Astrocyte (in vitro differentiated cells and primary cell): Measurements from ENCODE around the gene AP3S1. TPM values are rescaled to one million over a fixed set of nuclear protein-coding genes. Genes with fewer than 3 reads are reported as not detected.
A peak's percentile ranks its signal among the peaks of the same experiment; 100 is the strongest.

Source experiments
- DNase-seq: peaks from one replicate; pipeline ENCODE4 v3.0.0-alpha.2; 2010; ENCODE audit warnings: low read depth
- FAIRE-seq: peaks from 2 replicates; lab custom pipeline; 2011; peaks lifted over from hg19 to GRCh38; lab: Jason Lieb, UNC
- H2AFZ ChIP-seq: 2 replicates; pipeline ENCODE4 v1.6.0; 2012; ENCODE audit warnings: low read depth, low read length, inconsistent platforms
- H3K27ac ChIP-seq: 2 replicates; pipeline ENCODE4 v1.5.1; 2011; ENCODE audit warnings: low read depth, low read length, inconsistent platforms
- H3K27me3 ChIP-seq: 2 replicates; pipeline ENCODE4 v1.6.0; 2011; ENCODE audit warnings: low read length, inconsistent platforms; ENCODE audit not compliant: insufficient read depth
- H3K36me3 ChIP-seq: 2 replicates; pipeline ENCODE4 v1.5.1; 2011; ENCODE audit warnings: low read length, inconsistent platforms; ENCODE audit not compliant: insufficient read depth
- H3K4me1 ChIP-seq: 2 replicates; pipeline ENCODE4 v1.5.1; 2011; ENCODE audit warnings: low read length, inconsistent platforms; ENCODE audit not compliant: insufficient read depth
- H3K4me2 ChIP-seq: 2 replicates; pipeline ENCODE4 v1.6.0; 2012; ENCODE audit warnings: low read length, inconsistent platforms
- H3K4me3 ChIP-seq: 2 replicates; pipeline ENCODE4 v1.5.1; 2011; ENCODE audit warnings: low read depth, mild to moderate bottlenecking, low read length, inconsistent platforms; ENCODE audit not compliant: insufficient read depth
- H3K79me2 ChIP-seq: 2 replicates; pipeline ENCODE4 v1.6.0; 2012; ENCODE audit warnings: mild to moderate bottlenecking, low read length, inconsistent platforms; ENCODE audit not compliant: insufficient read depth
- H3K9ac ChIP-seq: 2 replicates; pipeline ENCODE4 v1.6.0; 2012; ENCODE audit warnings: mild to moderate bottlenecking, low read length, inconsistent platforms
- H3K9me3 ChIP-seq: 2 replicates; pipeline ENCODE4 v1.5.1; 2012; ENCODE audit warnings: low read depth, mild to moderate bottlenecking, low read length, inconsistent platforms; ENCODE audit not compliant: insufficient read depth
- H4K20me1 ChIP-seq: 2 replicates; pipeline ENCODE4 v1.6.0; 2012; ENCODE audit warnings: low read length, inconsistent platforms; ENCODE audit not compliant: insufficient read depth
- H3K27ac Mint-ChIP-seq: one replicate; pipeline ENCODE4 v1.8.0; 2021; ENCODE audit warnings: mild to moderate bottlenecking, mixed read lengths; ENCODE audit not compliant: unreplicated experiment
- H3K27me3 Mint-ChIP-seq: one replicate; pipeline ENCODE4 v1.8.0; 2021; ENCODE audit warnings: low read depth, mixed read lengths; ENCODE audit not compliant: unreplicated experiment
- H3K36me3 Mint-ChIP-seq: one replicate; pipeline ENCODE4 v1.8.0; 2021; ENCODE audit warnings: low read depth, mixed read lengths; ENCODE audit not compliant: unreplicated experiment
- H3K4me1 Mint-ChIP-seq: one replicate; pipeline ENCODE4 v1.8.0; 2021; ENCODE audit warnings: low read depth, mixed read lengths; ENCODE audit not compliant: unreplicated experiment
- H3K4me3 Mint-ChIP-seq: one replicate; pipeline ENCODE4 v1.8.0; 2021; ENCODE audit warnings: mild to moderate bottlenecking, moderate library complexity, mixed read lengths; ENCODE audit not compliant: unreplicated experiment
- H3K9me3 Mint-ChIP-seq: one replicate; pipeline ENCODE4 v1.8.0; 2021; ENCODE audit warnings: mild to moderate bottlenecking, mixed read lengths; ENCODE audit not compliant: unreplicated experiment
- EZH2 ChIP-seq: IDR thresholded peaks from 2 replicates; pipeline ENCODE4 v1.6.1; 2012; ENCODE audit warnings: mild to moderate bottlenecking, low read length, inconsistent platforms; ENCODE audit not compliant: insufficient read depth
- total RNA-seq: library from RNA; stranded (reverse); gene quantifications from 2 replicates; pipeline ENCODE4 v1.2.1, GENCODE V29; 2021
- TF ChIP-seq, protein P1 (sequence below): IDR thresholded peaks from 2 replicates; pipeline ENCODE4 v1.5.1; 2011; ENCODE audit warnings: low read depth, mild to moderate bottlenecking, inconsistent platforms, low read length, moderate library complexity; ENCODE audit not compliant: insufficient read depth

The AP3S1 gene
- total RNA-seq, 1 donor from 2014 or later: 108 TPM

DNA sequence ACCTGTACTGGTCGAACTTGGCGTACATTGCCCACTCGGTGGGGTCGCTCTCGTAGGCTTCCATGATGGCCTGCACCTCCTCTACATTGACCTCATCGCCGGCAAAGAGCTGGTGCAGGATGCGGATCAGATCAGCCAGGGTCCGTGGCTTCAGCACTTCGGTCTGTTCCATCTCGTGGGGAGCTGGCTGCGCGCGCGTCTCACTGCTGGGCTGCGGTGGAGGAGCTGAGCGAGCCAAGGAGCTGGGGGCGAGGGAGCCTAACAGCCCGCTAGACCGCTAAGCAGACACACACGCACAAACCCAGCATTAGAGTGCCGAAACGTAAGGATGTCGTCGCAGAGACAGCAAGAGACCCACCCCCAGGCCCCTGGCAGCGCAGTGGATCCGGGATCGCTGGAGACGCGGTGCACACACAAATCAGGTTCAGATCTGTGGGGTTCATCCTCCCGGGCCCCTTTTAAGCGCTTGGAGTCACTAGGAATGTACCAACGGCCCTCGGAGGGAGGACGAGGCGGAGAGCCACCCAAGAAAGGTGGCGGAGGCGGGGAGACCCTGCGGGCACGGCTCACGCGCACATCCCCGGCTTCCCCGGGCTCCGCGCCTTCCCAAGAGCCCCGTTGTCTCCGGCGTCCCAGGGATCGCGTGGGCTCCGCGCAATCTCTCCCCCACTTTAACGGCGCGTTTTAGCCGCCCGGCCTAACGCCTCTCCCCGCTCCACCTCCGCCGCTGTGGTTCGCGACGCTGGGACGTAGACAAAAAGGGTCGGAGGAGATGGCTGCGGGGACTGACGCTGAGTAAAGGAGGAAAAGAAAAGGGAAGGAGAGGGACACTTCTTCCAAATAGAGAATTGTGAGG, 25.3 kb upstream of the AP3S1 start, which contains the start of gene CDO1:
CDO1 (minus strand) TSS at position 434 of the 856 bp plus-strand sequence; CDS start at position 172, 262 bp downstream.
- Histone ChIP-seq H4K20me1 (no peaks in the 10 kb centered on the region), H3K4me2 (peak within 1 kb of the TSS; percentile 98), H3K36me3 (no peaks in the 10 kb centered on the region), H3K27ac (peak within 1 kb of the TSS; percentile 55), H3K27me3 (peaks cover 17% of the 10 kb centered on the region), H3K4me1 (peaks cover 10% of the 10 kb centered on the region), H2AFZ (peak within 1 kb of the TSS; percentile 95), H3K4me3 (peak within 1 kb of the TSS; percentile 83), H3K9ac (peak within 1 kb of the TSS; percentile 79), H3K9me3 (no peaks in the 10 kb centered on the region), H3K79me2 (no peaks in the 10 kb centered on the region)
- no peaks in the 10 kb centered on the region for H3K36me3 Mint-ChIP-seq
- peak within 1 kb of the TSS; percentile 84 for H3K27ac Mint-ChIP-seq
- no peaks in the 10 kb centered on the region for H3K9me3 Mint-ChIP-seq
- peak within 1 kb of the TSS; percentile 91 for H3K4me3 Mint-ChIP-seq
- H3K27me3 Mint-ChIP-seq: peaks cover 15% of the 10 kb centered on the region
- H3K4me1 Mint-ChIP-seq: no peaks in the 10 kb centered on the region
- peak; percentile 71 for DNase-seq
- FAIRE-seq: no peak
- TF ChIP-seq, protein P1, sequence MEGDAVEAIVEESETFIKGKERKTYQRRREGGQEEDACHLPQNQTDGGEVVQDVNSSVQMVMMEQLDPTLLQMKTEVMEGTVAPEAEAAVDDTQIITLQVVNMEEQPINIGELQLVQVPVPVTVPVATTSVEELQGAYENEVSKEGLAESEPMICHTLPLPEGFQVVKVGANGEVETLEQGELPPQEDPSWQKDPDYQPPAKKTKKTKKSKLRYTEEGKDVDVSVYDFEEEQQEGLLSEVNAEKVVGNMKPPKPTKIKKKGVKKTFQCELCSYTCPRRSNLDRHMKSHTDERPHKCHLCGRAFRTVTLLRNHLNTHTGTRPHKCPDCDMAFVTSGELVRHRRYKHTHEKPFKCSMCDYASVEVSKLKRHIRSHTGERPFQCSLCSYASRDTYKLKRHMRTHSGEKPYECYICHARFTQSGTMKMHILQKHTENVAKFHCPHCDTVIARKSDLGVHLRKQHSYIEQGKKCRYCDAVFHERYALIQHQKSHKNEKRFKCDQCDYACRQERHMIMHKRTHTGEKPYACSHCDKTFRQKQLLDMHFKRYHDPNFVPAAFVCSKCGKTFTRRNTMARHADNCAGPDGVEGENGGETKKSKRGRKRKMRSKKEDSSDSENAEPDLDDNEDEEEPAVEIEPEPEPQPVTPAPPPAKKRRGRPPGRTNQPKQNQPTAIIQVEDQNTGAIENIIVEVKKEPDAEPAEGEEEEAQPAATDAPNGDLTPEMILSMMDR: no peak
- peak; percentile 41 for TF ChIP-seq EZH2

DNA sequence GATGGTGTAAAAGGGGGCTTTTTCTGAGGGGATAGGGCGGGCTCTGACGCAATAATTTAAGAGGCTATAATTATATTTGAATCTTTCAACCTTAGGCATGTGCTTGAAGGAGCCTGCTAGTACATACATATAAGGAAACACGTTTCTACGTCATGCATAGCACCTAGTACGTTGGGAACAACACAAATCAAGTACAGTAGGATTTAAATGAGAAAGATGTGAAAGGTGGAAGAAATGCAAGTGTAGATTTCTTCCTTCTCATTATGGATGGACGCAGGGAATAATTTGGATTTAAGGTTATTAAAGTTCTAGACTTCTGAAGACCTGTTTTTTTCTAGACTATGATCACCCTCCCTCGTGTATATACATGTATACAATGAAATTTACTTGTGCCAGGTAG, 24.3 kb upstream of the AP3S1 start:
- H3K27me3 ChIP-seq: peaks cover 17% of the 10 kb centered on the region
- no peaks in the 10 kb centered on the region for H3K36me3 ChIP-seq
- TF ChIP-seq EZH2: no peak
- TF ChIP-seq, protein P1: no peak
- no peak overlapping the region for H3K4me3 ChIP-seq
- Mint-ChIP-seq H3K9me3 (no peaks in the 10 kb centered on the region), H3K4me1 (no peaks in the 10 kb centered on the region), H3K27ac (no peak overlapping the region), H3K4me3 (peak overlapping the region; percentile 21), H3K36me3 (no peaks in the 10 kb centered on the region), H3K27me3 (peaks cover 15% of the 10 kb centered on the region)
- no peak overlapping the region for H3K27ac ChIP-seq
- no peak for DNase-seq
- no peak overlapping the region for H3K4me2 ChIP-seq
- H4K20me1 ChIP-seq: no peaks in the 10 kb centered on the region
- no peak overlapping the region for H2AFZ ChIP-seq
- H3K79me2 ChIP-seq: no peaks in the 10 kb centered on the region
- H3K9ac ChIP-seq: no peak overlapping the region
- H3K9me3 ChIP-seq: no peaks in the 10 kb centered on the region
- no peak for FAIRE-seq
- peaks cover 10% of the 10 kb centered on the region for H3K4me1 ChIP-seq

DNA sequence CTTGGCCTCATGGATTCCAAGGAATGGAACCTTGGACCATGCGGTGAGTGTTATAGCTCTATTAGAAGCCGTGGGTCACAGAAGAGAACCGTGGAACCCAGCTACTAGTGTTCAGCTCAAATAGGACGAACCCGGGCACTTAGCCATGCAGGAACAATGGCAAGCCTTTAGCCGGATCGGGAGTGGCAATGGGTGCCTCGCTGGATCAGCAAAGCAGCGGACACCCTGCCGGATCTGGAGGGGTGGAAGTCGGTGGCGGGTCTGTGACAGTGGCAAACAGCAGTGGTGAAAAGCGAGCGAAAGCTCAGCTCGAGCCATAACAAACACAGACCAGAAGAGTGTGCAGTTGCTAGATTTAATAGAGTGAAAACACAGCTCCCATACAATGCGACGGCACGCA, 22.9 kb upstream of the AP3S1 start:
- Histone ChIP-seq H3K4me1 (peaks cover 10% of the 10 kb centered on the region), H3K9ac (no peak overlapping the region), H3K36me3 (no peaks in the 10 kb centered on the region), H4K20me1 (no peaks in the 10 kb centered on the region), H3K27ac (no peak overlapping the region), H3K9me3 (no peaks in the 10 kb centered on the region), H3K27me3 (peaks cover 16% of the 10 kb centered on the region), H3K4me3 (no peak overlapping the region), H3K4me2 (no peak overlapping the region), H2AFZ (no peak overlapping the region), H3K79me2 (no peaks in the 10 kb centered on the region)
- DNase-seq (no peak), FAIRE-seq (no peak)
- no peaks in the 10 kb centered on the region for H3K4me1 Mint-ChIP-seq
- peaks cover 15% of the 10 kb centered on the region for H3K27me3 Mint-ChIP-seq
- H3K9me3 Mint-ChIP-seq: peaks cover 1% of the 10 kb centered on the region
- no peak overlapping the region for H3K27ac Mint-ChIP-seq
- no peak overlapping the region for H3K4me3 Mint-ChIP-seq
- TF ChIP-seq EZH2: no peak
- TF ChIP-seq, protein P1: no peak
- H3K36me3 Mint-ChIP-seq: no peaks in the 10 kb centered on the region
